Stomach (tissue), 4 donors: ENCODE data around the gene KIAA2012.

Source experiments
- POLR2A ChIP-seq, 4 donors: fragments of 450-650 bp; IDR thresholded peaks; one replicate each; pipeline ENCODE4 v1.6.1; 2016; ENCODE audit warnings: antibody characterized with exemption in 4 of 4, control low read depth in 2 of 4, mild to moderate bottlenecking in 1 of 4, moderate library complexity in 1 of 4
- POLR2AphosphoS5 ChIP-seq, 3 donors: sonication (generic); formaldehyde crosslinking; IDR thresholded peaks; one replicate each; pipeline ENCODE4 v1.6.1; 2016; ENCODE audit warnings: antibody characterized with exemption in 3 of 3
- TF ChIP-seq, protein P1 (sequence below), 7 experiments: fragments of 450-650 bp in 4 of 7; fragments of 200-600 bp in 3 of 7; sonication (generic) in 3 of 7; IDR thresholded peaks; one replicate each; pipeline ENCODE4 v1.5.1; 2016 to 2019; ENCODE audit warnings: antibody characterized with exemption in 7 of 7, control low read depth in 2 of 7, mild to moderate bottlenecking in 1 of 7

DNA sequence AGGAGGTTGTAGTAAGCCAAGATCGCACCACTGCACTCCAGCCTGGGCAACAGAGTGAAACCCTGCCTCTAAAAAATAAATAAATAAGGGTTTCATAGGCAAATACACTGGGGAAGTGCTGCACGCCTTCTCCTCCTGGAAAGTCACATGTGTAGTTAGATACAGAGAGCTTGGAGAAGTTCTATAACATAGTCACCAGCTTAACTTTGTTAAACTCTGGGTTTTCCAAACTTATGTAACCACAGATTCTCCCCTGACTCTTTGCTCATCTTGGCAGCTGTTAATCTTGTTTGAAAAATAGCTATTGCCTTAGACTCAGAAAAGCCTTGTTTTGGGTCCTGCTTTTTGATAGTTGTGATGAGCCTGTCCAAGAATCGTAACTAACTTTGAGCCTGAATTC lies 25.2 kb downstream of the KIAA2012 start:
- TF ChIP-seq, protein P1, sequence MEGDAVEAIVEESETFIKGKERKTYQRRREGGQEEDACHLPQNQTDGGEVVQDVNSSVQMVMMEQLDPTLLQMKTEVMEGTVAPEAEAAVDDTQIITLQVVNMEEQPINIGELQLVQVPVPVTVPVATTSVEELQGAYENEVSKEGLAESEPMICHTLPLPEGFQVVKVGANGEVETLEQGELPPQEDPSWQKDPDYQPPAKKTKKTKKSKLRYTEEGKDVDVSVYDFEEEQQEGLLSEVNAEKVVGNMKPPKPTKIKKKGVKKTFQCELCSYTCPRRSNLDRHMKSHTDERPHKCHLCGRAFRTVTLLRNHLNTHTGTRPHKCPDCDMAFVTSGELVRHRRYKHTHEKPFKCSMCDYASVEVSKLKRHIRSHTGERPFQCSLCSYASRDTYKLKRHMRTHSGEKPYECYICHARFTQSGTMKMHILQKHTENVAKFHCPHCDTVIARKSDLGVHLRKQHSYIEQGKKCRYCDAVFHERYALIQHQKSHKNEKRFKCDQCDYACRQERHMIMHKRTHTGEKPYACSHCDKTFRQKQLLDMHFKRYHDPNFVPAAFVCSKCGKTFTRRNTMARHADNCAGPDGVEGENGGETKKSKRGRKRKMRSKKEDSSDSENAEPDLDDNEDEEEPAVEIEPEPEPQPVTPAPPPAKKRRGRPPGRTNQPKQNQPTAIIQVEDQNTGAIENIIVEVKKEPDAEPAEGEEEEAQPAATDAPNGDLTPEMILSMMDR (IDR thresholded peaks at IDR 0.05): no peak
- TF ChIP-seq POLR2A (IDR thresholded peaks at IDR 0.05) (no peak), POLR2AphosphoS5 (IDR thresholded peaks at IDR 0.05) (no peak)
